Transverse colon (tissue), 3 donors: ENCODE results near the gene PPP1R7.

ENCODE experiments used
- CTCF ChIP-seq, 5 experiments: fragments of 200-600 bp in 3 of 5; fragments of 450-650 bp in 2 of 5; sonication (generic) in 3 of 5; IDR thresholded peaks; 1 replicate in 2 of 5; 2 replicates in 3 of 5; pipeline ENCODE4 v1.5.1; 2016 to 2017; ENCODE audit warnings: antibody characterized with exemption in 5 of 5, inconsistent platforms in 3 of 5, mild to moderate bottlenecking in 2 of 5, moderate library complexity in 1 of 5
- EP300 ChIP-seq: sonication (generic); formaldehyde crosslinking; IDR thresholded peaks from one replicate; pipeline ENCODE4 v1.6.1; 2017; ENCODE audit warnings: antibody characterized with exemption, low read depth

GRCh38 chr2:241205086-241205485, 54.8 kb downstream of the PPP1R7 start:
- TF ChIP-seq CTCF (IDR thresholded peaks at IDR 0.05) (no peak), EP300 (no peak)
